ENCODE data around the gene ZSCAN22.
"Not testable (repeated sequence)": the region's sequence is repeated elsewhere in the genome, so short reads cannot be mapped to it uniquely, and the experiment has no call there.

Gene ZSCAN22

GRCh38 chr19:58318297-58318696 lies 8.5 kb upstream of the ZSCAN22 start:
- no peak for DNase-seq

- no peak for DNase-seq
These were observed 7.6 kb upstream of the ZSCAN22 start for GRCh38 chr19:58319241-58319640.

- no peak for DNase-seq
These were observed 1.3 kb upstream of the ZSCAN22 start for GRCh38 chr19:58325311-58326022.

- no peak for DNase-seq
These were observed 287 bp upstream of the ZSCAN22 start for GRCh38 chr19:58326501-58326913.

- DNase-seq: no peak
These were observed 2.2 kb downstream of the ZSCAN22 start for GRCh38 chr19:58328999-58329398.

GRCh38 chr19:58330458-58330857 lies 3.7 kb downstream of the ZSCAN22 start:
- DNase-seq: no peak

GRCh38 chr19:58332697-58333096 lies 5.9 kb downstream of the ZSCAN22 start:
- no peak for DNase-seq

GRCh38 chr19:58334691-58335249 lies 8.0 kb downstream of the ZSCAN22 start:
- no peak for DNase-seq

GRCh38 chr19:58335630-58336029 lies 8.8 kb downstream of the ZSCAN22 start:
- DNase-seq: no peak

- no peak for DNase-seq
These were observed 9.4 kb downstream of the ZSCAN22 start for GRCh38 chr19:58336216-58336615.

- DNase-seq: no peak
These were observed 10.0 kb downstream of the ZSCAN22 start for GRCh38 chr19:58336820-58337219.

GRCh38 chr19:58338336-58338735 lies 11.5 kb downstream of the ZSCAN22 start:
- DNase-seq: no peak

- DNase-seq: no peak
These were observed 12.2 kb downstream of the ZSCAN22 start for GRCh38 chr19:58338825-58339558.

- no peak for DNase-seq
These were observed 18.8 kb downstream of the ZSCAN22 start for GRCh38 chr19:58345558-58345957.

GRCh38 chr19:58346961-58347929 lies 20.5 kb downstream of the ZSCAN22 start:
- DNase-seq: peak; percentile 61

GRCh38 chr19:58348080-58348479 lies 21.3 kb downstream of the ZSCAN22 start:
- not testable (repeated sequence) for DNase-seq

- DNase-seq: no peak
These were observed 22.8 kb downstream of the ZSCAN22 start for GRCh38 chr19:58349590-58349989.

GRCh38 chr19:58350001-58350861 lies 23.4 kb downstream of the ZSCAN22 start:
- DNase-seq: no peak

GRCh38 chr19:58350871-58351557 lies 24.2 kb downstream of the ZSCAN22 start:
- DNase-seq: no peak

- no peak for DNase-seq
These were observed 24.7 kb downstream of the ZSCAN22 start for GRCh38 chr19:58351558-58351878.

GRCh38 chr19:58351990-58352755 lies 25.4 kb downstream of the ZSCAN22 start:
- no peak for DNase-seq

Data from NCI-H1694 treated with DMSO at 0.1 percent for 48 hours (cell line).